ENCODE data around the gene ALG3. TPM values are rescaled to one million over a fixed set of nuclear protein-coding genes. Genes with fewer than 3 reads are reported as not detected.
"Not testable (repeated sequence)": the region's sequence is repeated elsewhere in the genome, so short reads cannot be mapped to it uniquely, and the experiment has no call there.

The ALG3 gene
- total RNA-seq: 19.6 TPM

DNA sequence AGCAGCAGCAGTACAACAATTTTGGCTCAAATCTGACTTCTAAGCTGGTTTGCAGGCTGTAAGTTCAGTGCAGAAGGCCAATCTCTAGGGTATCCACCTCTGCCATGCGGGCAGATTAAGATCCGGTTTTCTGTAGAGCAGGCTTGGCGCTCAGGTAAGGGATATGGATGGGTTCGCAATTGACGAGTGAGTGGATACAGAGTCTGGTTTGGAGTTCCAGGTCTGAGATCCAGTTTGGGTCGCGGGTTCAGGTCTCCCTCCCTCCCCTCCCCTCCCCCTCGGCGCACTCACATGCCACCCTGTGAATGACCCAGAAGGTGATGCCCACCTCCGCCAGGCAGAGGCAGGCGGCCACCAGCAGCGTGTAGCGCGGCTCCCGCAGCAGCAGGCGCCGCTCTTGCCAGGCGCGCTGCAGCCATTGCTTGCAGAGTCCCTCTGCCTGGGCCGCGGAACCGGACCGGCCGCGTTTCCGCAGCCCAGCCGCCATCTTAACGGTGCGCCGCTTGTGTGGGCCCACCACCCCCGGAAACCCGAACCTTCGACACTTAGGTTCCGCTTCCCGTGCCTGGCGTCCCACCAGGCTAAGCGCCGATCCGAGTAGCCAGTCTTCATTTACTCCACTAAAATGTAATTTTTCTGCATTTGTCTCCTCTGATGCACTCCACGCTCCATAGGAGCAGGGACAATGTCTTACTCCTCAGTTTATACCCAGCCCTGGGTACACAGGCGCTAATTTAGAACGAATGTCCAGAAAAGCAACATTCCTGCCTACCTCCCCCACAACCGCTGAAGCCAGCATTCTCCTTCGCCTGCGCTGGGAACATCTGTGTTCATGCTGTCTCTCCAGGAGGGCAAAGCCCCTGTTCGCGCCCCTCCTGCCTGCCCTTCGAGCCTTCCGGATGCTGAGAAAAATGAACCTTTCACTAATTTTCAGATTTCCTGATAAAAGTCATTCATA, at the start of gene ALG3:
TSS of gene ALG3 (minus strand) at position 509 of the 958 bp plus-strand sequence. CDS start at position 487, 22 bp downstream.
- DNase-seq: peak; percentile 93

DNA sequence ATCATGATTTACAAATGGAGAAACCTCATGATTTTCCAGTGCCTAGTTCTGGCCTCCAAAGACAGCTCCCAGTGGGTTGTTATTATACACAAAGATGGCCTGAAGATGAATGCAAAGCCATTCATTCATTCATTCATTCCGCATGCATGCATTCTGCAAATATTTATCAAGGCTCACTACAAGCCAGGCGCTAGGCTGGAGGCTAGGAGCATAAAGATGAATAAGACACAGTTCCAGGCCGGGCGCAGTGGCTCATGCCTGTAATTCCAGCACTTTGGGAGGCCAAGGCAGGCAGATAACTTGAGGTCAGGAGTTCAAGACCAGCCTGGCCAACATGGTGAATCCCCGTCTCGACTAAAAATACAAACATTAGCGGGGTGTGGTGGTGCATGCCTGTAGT, 47.9 kb upstream of the ALG3 start:
- no peak for DNase-seq

DNA sequence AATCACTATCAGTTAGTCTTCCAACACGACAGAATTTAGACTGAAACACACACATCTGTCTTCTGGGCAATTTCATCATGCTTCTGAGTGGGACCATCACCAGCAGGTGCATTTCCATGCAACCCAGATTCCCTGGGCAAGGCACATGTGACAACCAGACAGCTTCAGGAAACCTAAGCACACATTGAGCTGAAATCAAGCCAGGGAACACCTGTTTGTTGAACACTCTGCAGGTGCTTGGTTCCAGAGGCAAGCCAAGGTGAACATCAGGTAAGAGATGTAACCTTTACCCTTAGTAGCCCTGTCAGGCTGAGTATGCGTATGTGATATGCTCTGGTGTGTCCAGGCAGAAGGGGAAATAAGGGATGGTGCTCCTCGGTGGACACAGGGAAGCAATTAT, 47.0 kb upstream of the ALG3 start:
- DNase-seq: no peak

DNA sequence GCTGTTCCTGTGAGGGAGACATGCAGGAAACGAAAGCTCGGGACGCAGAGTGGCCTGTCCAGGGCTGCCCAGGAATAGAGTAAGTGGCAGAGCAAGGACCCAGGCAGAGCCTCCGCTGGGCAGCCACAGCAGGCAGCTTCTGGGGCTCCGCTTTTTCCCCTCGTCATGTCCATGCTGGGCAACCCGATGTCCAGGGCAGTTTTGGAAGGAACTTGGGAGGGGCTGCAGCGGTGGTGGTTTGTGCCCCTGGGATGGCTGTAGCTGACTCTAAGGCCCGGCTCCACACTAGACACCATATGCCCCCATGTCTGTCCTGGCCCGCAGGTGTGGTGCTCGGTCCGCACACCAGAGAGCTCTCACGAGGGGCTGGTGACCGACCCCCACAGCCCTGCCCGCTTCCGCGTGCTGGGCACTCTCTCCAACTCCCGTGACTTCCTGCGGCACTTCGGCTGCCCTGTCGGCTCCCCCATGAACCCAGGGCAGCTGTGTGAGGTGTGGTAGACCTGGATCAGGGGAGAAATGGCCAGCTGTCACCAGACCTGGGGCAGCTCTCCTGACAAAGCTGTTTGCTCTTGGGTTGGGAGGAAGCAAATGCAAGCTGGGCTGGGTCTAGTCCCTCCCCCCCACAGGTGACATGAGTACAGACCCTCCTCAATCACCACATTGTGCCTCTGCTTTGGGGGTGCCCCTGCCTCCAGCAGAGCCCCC, 43.1 kb upstream of the ALG3 start:
- DNase-seq: no peak

DNA sequence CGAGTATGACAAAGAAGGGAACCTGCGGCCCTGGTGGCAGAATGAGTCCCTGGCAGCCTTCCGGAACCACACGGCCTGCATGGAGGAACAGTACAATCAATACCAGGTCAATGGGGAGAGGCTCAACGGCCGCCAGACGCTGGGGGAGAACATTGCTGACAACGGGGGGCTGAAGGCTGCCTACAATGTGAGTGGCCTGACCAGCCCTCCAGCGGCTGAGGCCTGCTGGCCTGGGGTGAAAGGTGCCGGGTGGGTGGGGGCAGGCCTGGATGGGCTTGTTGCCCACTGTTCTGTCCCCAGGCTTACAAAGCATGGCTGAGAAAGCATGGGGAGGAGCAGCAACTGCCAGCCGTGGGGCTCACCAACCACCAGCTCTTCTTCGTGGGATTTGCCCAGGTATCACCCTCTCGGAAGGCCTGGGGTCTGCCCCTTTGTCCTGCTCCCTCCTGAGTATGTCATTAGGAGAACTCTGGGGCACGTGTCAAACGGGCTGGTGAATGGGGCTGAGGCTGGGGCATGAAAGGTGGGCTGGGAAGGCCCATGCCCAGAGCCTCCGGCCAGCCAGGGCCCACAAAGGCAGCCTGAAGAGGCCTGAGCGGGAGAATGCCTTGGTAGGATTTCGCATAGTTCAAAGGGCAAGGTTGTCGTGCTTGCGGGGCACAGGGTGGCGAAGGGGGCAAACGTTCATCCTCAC, 42.4 kb upstream of the ALG3 start:
- DNase-seq: no peak

DNA sequence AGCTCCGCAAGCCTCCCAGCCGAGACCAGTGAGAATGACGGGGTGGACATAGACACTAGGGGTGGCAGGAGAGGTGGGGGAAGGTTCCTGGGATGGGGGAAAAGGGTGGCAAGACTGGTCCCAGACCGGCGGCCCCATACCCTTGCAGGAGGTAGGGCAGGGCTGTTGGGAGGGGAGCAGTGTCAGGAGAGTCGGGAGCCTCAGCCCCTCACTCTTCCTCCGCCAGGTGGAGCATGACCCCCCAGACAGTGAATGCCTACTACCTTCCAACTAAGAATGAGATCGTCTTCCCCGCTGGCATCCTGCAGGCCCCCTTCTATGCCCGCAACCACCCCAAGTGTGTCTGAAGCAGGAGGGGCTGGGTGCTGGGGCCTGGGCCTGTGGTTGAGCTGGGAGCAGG, 41.6 kb upstream of the ALG3 start:
- no peak for DNase-seq

DNA sequence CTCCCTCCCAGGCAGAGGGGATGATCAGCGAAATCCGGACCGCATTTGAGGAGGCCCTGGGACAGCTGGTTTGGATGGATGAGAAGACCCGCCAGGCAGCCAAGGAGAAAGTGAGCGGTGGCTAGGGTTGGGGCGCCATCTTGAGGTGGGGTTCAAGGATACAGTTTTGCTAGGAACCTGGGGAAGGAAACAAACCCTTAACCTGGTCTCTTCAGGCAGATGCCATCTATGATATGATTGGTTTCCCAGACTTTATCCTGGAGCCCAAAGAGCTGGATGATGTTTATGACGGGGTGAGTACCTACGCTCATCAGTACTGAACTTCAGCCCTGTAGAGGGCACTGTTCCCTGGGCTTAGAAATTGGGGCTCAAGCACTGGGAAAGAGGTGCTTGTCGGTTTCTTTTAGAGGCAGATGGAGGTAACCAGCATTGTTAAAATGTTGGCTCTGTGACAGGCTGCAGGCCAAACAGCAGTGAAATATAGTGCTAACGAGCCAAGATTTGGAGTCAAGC, 40.7 kb upstream of the ALG3 start:
- DNase-seq: peak; percentile 38

DNA sequence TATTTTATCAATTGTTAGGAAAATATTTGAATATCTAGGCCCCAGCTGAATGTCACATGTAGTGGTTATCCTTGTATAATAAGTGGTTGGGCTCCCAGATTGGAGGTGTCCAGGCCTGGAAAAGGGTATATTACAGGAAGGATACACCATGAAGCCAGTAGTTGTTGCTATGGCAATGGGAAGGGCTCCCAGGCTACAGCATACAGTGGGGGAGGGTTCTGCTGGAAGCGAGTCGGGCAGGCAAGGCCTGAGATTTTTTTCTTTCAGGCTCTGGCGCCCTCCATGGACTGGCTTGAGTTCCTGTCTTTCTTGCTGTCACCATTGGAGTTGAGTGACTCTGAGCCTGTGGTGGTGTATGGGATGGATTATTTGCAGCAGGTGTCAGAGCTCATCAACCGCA, 35.9 kb upstream of the ALG3 start:
- DNase-seq: peak; percentile 46

DNA sequence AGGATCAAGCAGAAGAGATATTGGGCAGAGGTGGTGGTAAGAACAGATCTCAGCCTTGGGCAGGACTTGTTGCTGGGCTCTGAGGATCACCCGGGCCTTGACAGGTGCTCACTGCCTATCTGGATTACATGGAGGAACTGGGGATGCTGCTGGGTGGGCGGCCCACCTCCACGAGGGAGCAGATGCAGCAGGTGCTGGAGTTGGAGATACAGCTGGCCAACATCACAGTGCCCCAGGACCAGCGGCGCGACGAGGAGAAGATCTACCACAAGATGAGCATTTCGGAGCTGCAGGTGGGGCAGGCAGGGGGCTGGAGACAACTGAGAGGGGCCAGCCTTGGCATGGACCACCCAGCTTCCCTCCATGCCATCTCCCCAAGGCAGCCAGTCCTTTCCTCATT, 34.9 kb upstream of the ALG3 start:
- DNase-seq: no peak

DNA sequence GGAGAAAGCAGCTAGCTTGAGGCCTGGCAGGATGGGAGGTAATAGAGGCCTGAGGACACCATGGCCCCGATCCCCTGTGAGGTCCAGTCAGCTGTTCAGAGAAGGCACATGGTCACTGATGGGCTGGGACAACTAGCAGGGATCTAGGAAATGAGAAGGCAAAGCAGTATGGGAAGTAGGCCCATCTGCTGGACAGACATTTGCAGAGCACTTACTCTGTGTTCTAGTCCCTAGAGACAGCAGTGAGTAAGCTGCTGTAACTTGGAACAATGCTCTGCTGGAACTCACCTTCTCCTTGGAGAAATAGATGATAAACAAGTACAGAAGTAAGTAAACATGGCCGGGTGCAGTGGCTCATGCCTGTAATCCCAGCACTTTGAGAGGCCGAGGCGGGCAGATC, 34.2 kb upstream of the ALG3 start:
- DNase-seq: no peak

DNA sequence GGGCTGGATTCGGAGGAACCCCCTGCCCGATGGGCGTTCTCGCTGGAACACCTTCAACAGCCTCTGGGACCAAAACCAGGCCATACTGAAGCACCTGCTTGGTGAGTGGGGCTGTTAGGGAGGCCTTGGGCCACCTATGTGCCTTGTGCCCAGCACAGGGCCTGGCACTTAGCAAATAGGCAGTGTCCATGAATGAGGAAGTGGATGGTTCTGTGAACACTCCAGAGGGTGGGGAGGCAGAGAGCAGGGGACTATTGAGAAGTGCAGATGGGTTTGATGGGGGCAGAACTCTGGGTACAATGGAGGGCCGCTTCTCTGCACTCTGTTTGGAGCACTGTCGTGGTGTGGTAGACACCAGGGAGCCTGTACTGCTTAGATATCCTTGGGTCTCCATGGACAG, 28.6 kb upstream of the ALG3 start:
- DNase-seq: no peak

DNA sequence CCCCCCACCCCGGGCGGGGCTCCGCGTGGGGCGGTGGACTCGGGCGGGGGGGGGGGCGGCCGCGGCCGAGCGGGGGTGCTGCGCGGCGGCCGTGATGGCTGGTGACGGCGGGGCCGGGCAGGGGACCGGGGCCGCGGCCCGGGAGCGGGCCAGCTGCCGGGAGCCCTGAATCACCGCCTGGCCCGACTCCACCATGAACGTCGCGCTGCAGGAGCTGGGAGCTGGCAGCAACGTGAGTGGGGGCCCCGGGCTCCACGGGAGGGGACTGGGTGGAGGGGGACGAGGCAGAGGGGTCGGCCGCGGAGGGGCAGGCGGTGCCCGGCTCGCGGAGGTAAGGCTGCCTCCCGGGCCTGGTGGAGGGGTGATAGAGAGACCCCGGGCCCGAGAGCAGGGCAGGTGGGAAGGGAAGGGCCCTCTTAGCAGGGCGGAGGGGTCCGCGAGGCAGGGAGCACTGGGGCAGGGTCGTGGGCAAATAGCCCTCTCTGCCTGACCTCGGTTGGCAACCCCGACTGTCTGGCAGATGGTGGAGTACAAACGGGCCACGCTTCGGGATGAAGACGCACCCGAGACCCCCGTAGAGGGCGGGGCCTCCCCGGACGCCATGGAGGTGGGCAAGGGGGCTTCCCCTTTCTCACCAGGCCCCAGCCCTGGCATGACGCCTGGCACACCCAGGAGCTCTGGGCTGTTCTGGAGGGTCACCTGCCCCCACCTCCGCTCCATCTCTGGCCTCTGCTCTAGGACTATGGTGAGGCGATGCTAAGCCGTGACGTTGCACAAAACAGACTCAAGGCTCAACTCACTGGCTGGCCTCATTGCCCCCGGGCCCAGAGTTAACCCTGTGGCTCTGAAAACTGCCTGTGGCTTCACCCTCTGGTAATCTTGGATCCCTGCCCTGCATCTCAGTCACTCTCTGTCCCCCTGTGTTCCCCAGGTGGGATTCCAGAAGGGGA, 27.5 kb upstream of the ALG3 start, which contains the start of gene ECE2:
TSS of gene ECE2 (plus strand) at position 62 of the 950 bp plus-strand sequence. CDS start at position 194, 132 bp downstream.
- DNase-seq: no peak

DNA sequence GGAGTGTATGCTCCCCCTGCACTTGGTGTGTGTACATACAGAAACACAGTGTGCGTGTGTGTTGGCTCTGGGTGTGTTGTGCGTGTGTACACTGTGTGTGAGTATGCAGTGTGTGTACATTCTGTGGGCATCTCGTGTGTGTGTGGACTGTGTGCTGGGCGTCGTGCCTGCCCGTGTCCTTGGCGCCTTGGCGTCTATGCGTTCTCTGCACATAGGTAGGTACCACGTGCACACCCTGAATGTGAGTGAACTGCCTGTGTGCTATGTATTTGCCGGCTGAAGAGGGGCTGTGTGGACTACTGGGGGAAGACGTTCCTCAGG, 26.6 kb upstream of the ALG3 start:
- no peak for DNase-seq

DNA sequence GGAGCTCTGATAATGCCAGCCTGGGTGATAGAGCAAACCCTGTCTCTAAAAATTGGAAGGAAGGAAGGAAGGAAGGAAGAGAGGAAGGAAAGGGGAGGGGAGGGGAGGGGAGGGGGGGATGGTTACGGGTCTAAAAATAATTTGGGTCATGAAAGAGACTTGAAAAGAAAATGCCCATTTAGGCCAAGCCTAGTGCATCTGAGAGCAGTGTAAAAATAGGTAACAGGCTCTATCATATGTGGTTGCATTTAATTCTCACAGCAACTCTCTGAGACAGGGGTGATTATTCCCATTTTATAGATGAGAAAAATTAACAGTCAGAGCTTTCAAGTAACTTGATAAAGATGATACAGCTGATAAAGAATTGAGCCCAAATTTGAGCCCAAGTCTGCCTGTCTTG, 23.5 kb upstream of the ALG3 start:
- DNase-seq: no peak

DNA sequence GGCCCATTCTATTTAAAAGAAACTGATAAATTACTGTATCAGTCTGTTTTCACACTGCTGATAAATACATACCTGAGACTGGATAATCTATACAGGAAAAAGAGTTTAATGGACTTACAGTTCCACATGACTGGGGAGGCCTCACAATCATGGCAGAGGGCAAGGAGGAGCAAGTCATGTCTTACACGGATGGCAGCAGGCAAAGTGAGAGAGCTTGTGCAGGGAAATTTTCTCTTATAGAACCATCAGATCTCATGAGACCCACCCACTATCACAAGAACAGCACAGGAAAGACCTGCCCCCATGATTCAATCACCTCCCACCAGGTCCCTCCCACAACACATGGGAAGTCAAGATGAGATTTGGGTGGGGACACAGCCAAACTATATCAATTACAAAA, 18.5 kb upstream of the ALG3 start:
- DNase-seq: not testable (repeated sequence)

DNA sequence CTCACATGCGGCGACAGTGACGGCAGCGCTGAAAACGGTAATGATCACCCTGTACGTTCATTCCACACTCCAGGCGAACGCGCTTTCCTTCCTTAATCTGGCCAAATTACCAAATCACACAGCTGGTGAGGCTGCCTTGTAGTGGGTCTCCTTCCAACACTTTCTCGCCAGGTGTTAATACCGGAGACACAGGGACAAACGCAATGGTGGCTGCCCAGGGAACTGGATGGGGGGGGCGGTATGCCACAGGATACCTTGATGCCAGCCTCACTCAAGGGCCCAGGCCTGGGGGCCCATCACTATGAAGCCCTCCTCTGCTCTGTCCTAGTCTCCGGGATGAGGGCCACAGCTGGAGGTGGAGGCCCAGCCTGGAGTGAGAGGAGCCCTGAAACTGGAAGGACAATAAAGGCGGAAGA, 14.0 kb upstream of the ALG3 start:
- DNase-seq: no peak

DNA sequence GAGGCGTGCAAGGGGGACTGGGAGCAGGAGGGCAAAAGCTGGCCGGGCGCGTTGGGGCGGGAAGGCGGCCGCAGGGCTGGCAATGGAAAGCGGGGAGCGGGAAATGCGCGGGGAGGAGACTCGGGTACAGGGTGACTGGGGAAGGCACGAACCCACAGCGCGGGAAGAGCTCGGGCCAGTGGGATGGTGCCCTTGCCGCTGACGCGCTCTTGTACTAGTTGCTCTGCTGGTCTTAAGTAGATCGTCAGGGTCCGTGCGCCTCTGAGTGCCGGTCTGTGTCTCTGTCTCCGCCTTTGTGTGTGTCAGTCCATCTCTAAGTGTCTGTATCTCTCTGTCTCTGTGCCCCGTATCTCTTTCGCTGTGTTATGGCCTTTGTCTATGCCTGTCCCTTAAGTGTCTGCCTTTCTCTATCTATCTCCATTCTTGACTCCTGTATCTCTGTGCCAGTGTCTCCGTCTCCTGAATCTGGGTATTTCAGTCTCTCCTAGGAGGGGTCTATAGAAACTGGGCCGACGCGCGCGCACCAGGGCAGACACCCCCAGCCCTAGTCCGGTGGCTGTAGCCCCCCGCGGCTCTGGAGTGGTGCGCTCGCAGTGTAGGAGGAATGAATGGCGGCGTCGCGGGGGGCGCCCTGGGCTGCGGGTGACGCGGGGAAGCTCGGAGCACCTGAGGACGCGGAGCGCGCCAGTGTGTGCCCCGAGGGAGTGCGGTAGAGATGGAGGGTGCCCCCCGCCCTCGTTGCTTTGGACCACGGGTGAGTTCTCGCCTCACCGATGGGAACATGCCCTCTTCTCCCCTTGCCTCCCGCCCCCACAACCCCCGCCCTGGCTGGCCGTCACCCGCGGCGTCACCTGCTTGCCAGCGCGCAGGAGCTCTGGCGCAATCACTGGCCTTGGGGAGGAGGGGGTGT, 13.3 kb upstream of the ALG3 start:
- DNase-seq: no peak

DNA sequence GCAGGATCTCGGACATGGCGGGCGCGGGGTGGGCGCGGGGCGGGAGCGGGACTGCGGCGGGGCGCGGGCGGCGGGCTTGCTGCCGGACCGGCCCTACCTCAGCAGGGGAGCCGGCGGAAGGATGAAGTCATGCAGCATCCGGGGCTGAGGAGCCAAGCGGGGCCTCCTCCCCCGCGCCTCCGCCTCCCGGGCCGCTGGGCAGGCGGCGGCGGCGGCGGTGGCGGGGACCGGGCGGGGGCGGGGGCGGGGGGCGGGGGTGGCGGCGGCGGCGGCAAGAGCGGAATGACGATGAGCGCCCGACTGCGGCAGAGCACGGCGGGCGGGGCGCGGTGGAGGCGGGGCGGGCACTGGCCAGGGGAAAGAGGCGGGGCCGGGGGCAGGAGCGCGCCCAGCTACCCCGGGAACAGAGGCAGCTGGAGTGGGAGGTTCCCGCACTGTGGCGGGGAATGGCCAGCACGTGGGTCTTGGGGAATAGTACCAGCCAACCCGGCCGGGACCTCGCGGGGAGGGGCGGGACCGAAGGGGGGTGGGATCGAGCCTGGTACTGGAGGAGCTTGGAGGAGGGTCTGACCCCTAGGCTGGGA, 12.6 kb upstream of the ALG3 start, which contains the start of gene CAMK2N2:
TSS of gene CAMK2N2 (minus strand) at position 284 of the 584 bp plus-strand sequence. CDS start at position 16, 268 bp downstream.
- DNase-seq: peak; percentile 20

DNA sequence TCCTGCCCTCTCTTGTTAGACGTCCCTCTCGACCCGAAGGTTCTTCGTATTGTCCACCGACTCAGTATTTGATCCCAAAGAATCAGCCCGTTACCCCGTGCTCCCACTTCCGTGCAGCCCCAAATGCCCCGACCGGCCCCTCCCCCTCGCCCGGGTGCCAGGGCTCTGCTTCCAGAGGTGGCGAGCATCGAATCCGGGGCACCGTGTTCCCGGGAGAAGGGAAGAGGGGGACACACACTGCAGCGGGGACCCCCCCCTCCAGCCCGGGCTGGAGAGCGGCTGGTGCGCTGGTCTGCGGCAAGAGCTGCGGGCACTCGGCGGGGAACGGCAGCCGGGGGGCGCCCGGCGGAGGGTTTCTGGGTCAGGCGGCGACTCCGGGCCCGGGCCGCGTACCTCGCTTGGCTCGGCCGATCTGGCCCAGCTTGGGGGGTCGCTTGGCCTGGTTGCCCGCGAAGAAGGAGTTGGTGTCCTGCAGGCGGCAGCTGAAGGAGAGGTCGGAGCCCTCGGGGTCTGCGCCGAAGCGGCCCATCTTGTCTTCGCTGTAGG, 12.0 kb upstream of the ALG3 start:
- DNase-seq: no peak
